AG09309 (cell line): ENCODE data around the gene MAP3K14.

Source experiments
- DNase-seq: peaks from one replicate; pipeline ENCODE4 v3.0.0-alpha.2; 2010; ENCODE audit warnings: low read depth
- H3K4me3 ChIP-seq: 2 replicates; pipeline ENCODE4 v1.5.1; 2011; ENCODE audit warnings: mild to moderate bottlenecking, low read depth, low read length, moderate library complexity; ENCODE audit not compliant: control insufficient read depth
- TF ChIP-seq, protein P1 (sequence below): IDR thresholded peaks from 2 replicates; pipeline ENCODE4 v1.5.1; 2011; ENCODE audit warnings: mild to moderate bottlenecking, low read depth, low read length, inconsistent platforms; ENCODE audit not compliant: insufficient read depth, control insufficient read depth; ENCODE audit errors: missing control alignments

The MAP3K14 gene

DNA sequence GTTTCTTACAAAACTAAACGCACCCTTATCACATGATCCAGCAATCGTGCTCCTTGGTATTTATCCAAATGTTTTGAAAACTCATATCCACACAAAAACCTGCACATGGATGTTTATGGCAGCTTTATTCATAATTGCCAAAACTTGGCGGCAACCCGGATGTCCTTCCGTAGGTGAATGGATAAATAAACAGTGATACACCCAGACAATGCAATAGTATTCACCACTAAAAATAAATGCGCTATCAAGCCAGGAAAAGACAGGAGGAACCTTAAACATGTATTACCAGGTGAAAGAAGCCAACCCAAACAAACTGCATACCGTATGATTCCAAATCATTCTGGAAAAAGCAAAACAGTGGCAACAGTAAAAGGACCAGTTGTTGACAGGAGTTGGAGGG lies 64.9 kb downstream of the MAP3K14 start:
- H3K4me3 ChIP-seq, result no peak overlapping the region
- TF ChIP-seq, protein P1, sequence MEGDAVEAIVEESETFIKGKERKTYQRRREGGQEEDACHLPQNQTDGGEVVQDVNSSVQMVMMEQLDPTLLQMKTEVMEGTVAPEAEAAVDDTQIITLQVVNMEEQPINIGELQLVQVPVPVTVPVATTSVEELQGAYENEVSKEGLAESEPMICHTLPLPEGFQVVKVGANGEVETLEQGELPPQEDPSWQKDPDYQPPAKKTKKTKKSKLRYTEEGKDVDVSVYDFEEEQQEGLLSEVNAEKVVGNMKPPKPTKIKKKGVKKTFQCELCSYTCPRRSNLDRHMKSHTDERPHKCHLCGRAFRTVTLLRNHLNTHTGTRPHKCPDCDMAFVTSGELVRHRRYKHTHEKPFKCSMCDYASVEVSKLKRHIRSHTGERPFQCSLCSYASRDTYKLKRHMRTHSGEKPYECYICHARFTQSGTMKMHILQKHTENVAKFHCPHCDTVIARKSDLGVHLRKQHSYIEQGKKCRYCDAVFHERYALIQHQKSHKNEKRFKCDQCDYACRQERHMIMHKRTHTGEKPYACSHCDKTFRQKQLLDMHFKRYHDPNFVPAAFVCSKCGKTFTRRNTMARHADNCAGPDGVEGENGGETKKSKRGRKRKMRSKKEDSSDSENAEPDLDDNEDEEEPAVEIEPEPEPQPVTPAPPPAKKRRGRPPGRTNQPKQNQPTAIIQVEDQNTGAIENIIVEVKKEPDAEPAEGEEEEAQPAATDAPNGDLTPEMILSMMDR, result no peak
- no peak for DNase-seq

DNA sequence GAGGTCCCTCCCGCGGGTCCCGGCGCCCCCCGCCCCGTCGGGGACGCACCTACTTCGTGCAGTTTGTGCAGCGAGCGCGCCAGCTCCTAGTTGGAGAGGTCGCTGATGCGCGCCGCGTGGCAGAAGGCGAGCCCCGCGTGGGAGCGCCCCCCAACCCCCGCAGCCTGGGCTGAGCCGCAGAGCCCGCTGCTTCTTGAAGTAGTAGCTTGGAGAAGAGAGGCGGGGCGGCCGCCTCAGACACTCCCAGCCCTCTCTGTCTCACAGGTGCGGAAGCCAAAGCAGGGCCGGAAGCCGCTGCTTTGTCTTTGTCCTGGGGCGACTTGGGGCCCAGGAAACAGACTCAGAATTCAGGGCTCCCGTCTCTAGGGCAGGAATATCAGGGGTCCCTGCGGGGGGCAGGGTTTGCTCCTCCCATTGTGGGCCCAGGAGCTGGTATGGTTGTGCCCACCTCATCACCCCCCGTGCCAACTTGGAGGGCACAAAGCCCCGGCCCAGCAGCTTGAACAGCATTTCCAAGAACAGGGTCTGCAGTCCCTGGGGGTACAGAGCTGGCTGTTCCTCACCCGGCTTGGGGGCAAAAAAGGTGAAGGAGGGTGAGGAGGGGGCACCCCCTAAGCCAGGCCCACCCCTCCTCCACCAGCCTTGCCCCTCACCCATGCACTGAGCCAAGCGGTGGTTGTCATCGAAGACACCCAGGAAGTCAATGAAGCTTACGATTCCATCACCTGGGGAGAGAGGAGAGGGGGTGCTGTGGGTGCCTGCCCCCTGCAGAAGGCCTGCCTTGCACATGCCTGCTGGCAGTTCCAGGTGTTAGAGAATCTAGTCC lies 68.5 kb downstream of the MAP3K14 start:
- no peak for DNase-seq
- peak overlapping the region; percentile 50 for H3K4me3 ChIP-seq
- TF ChIP-seq, protein P1, result no peak

DNA sequence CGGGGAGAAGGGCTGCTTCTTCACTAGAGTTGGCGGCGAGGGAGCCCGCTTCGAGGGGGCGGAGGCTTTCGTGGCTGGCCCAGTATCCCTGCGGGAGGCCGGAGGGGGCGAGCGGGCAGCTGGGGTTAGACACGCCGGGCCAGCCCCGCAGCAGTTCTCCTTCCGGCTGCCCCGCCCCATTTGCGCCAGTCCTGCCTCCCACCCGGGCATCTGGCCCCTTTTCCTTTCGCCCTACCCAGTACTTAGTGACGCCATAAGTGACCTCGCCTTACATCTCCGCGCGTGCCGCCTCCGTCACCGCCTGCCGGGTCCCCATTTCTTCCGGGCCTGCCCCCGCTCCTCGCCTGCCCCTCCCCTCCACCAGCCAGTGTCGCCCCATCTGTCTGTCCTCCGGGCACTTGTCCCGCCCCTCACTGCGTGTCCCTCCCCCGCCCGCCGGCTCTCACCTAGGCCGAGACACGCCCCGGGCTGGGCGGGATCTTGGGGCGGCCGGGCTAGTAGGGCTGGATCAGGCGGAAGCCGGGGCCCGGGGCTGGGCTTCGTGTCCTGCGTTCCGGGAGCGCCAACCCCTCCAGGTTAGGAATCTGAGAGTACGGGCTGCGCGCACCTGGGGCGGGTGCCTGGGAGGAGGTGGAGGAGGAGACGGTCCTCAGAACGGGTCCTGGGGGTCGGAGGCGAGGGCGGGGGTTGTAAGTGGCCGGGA lies 69.2 kb downstream of the MAP3K14 start:
- no peak for DNase-seq
- H3K4me3 ChIP-seq, result peak overlapping the region; percentile 50
- TF ChIP-seq, protein P1, result no peak

DNA sequence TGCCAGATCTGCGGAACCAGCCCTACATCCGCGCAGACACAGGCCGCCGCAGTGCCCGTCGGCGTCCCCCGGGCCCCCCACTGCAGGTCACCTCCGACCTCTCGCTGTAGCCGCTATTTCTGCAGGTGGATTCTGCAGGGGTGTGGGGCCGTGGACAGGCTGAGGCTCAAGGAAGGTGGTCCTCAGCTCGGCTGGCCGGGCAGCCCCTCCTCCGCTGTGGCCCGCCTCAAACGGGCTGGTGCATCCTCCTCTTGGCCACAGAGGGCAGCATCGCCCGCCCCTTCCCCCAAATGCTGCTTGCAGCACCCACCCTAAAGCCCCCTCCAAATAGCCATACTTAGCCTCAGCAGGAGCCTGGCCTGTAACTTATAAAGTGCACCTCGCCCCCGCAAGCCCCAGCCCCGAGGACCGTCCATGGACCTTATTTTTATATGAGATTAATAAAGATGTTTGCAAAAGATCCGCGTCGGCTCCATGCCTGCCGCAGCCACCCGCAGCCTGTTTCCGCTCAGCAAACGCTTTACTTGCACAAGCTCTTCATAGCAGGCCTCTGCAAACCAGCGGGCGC lies 69.9 kb downstream of the MAP3K14 start:
- no peak for DNase-seq
- TF ChIP-seq, protein P1, result peak; percentile 53
- peak overlapping the region; percentile 50 for H3K4me3 ChIP-seq

DNA sequence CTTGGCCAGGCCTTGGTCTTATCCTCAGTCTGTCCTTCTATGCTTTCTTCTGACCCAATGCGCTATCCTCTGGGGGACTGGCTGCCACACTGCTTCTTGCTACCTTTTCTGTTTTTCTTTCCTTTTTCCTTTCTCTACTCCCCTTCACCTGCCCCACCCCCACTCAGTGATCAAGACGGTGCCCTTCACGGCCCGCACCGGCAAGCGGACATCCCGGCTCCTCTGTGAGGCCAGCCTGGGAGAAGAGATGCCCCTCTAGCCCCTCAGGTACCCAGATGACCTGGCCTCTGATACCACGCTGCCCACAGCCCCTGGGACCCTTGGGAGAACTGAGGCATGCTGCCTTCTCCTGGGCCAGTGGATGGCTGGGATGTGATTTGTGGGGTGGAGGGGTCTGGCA lies 70.5 kb downstream of the MAP3K14 start:
- no peak overlapping the region for H3K4me3 ChIP-seq
- TF ChIP-seq, protein P1, result no peak
- DNase-seq, result no peak

DNA sequence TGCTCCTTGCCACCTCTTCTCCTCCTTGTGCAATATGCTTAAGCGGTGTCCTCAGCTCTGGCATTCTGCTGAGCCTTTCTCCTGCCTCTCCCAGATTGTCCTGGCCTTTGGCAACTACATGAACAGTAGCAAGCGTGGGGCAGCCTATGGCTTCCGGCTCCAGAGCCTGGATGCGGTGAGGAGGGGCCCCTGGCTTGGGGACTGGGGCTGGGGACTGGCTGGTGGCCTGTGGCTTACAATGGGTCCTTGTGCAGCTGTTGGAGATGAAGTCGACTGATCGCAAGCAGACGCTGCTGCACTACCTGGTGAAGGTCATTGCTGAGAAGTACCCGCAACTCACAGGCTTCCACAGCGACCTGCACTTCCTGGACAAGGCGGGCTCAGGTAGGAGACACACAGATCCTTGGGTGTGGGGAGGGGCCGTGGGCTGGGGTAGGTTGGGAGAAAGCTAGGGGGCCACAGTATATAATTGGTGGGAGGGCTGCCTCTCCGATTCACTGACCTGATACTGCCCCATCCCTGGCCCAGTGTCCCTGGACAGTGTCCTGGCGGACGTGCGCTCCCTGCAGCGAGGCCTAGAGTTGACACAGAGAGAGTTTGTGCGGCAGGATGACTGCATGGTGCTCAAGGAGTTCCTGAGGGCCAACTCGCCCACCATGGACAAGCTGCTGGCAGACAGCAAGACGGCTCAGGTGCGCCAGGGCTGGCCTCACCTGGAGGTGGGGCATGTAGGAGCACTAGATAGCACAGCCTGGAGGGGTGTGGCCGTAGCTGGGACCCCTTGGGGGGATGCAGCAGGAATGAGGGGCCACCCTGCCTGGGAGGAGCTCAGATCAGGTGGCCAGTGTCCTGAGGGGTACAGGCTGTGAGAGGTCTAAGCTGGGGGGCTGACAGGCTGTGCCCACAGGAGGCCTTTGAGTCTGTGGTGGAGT lies 71.8 kb downstream of the MAP3K14 start:
- no peak for DNase-seq
- TF ChIP-seq, protein P1, result no peak
- H3K4me3 ChIP-seq, result no peak overlapping the region
